Stimulated activated effector memory CD8-positive, alpha-beta T cell treated with anti-CD3 and anti-CD28 coated beads, Interleukin-12 subunit alpha, Interleukin-12 subunit beta, amount 100 ng/mL, for 72 hours (primary cell): Measurements from ENCODE around the gene SORBS2.

Experiments used
- ATAC-seq: fragments of 150-1000 bp; cut with Tn5 transposase; 2 replicates; pipeline ENCODE4 v1.10.0; 2021
- DNase-seq, 2 donors: peaks; one replicate each; pipeline ENCODE4 v3.0.0; 2021 to 2022; ENCODE audit warnings: low spot score in 2 of 2
- H3K27ac Mint-ChIP-seq: one replicate; pipeline ENCODE4 v1.8.0; 2022; ENCODE audit warnings: mild to moderate bottlenecking, mixed read lengths
- H3K36me3 Mint-ChIP-seq: one replicate; pipeline ENCODE4 v1.8.0; 2022; ENCODE audit warnings: mild to moderate bottlenecking, mixed read lengths
- H3K4me1 Mint-ChIP-seq: one replicate; pipeline ENCODE4 v1.8.0; 2022; ENCODE audit warnings: mixed read lengths
- H3K4me3 Mint-ChIP-seq: one replicate; pipeline ENCODE4 v1.8.0; 2022; ENCODE audit warnings: mild to moderate bottlenecking, mixed read lengths
- H3K9me3 Mint-ChIP-seq: one replicate; pipeline ENCODE4 v1.8.0; 2022; ENCODE audit warnings: mixed read lengths

The SORBS2 gene

GRCh38 chr4:185838514-185839193 is 26.7 kb upstream of the SORBS2 start:
- H3K4me1 Mint-ChIP-seq = no peaks in the 10 kb centered on the region
- DNase-seq (no peak), ATAC-seq (no peak)
- H3K9me3 Mint-ChIP-seq = no peaks in the 10 kb centered on the region
- no peaks in the 10 kb centered on the region for H3K36me3 Mint-ChIP-seq
- H3K27ac Mint-ChIP-seq = no peak overlapping the region
- H3K4me3 Mint-ChIP-seq = no peak overlapping the region

- ATAC-seq (no peak), DNase-seq (no peak)
- Mint-ChIP-seq H3K27ac (no peak overlapping the region), H3K9me3 (no peaks in the 10 kb centered on the region), H3K4me1 (no peaks in the 10 kb centered on the region), H3K36me3 (no peaks in the 10 kb centered on the region), H3K4me3 (no peak overlapping the region)
Measured at GRCh38 chr4:185838104-185838452, 26.1 kb upstream of the SORBS2 start.

- no peak for ATAC-seq
- Mint-ChIP-seq H3K4me3 (no peak overlapping the region), H3K4me1 (no peaks in the 10 kb centered on the region), H3K9me3 (no peaks in the 10 kb centered on the region), H3K36me3 (no peaks in the 10 kb centered on the region), H3K27ac (no peak overlapping the region)
- DNase-seq = no peak
Measured at GRCh38 chr4:185837415-185838103, 25.6 kb upstream of the SORBS2 start.

DNA sequence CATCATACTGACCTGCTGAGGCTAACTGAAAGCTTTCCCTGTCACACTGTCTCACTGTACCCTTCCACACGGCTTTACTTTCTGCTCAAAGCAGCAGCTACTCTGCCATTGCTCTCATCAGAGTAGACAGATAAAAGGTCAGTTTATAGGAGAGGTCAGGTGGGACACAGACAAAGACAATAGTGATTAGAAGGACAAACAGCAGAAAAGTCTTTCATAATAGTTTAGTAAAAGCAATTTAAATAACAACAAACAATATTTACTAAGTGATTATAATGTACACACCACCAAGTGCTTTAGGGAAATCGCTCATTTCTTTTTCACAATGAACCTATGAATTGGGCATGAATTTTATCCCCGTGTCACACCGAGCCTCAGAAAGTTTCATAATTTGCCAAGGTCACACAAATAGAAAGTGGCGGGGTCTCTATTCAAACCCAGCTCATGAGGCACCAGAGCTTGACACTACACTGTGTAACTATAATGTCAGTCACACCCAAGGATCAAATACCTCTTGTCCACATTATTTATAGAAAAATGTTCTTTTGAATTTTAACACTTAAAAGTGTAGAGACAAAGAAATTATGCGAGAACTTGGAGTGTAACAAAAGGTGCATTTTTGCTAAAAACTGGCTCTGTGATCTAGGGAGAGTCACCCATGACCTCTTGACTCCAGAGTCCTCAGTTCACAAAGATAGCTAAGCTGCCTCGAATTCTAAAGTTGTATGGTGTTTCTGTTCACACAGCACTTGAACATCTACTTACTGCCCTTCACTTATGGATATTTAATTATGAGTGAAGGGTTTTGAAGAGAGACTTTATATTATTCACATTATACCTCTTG is 24.5 kb upstream of the SORBS2 start:
- ATAC-seq (no peak), DNase-seq (no peak)
- no peaks in the 10 kb centered on the region for H3K36me3 Mint-ChIP-seq
- H3K4me3 Mint-ChIP-seq = no peak overlapping the region
- H3K9me3 Mint-ChIP-seq = no peaks in the 10 kb centered on the region
- no peak overlapping the region for H3K27ac Mint-ChIP-seq
- no peaks in the 10 kb centered on the region for H3K4me1 Mint-ChIP-seq

- Mint-ChIP-seq H3K9me3 (no peaks in the 10 kb centered on the region), H3K4me3 (no peak overlapping the region), H3K27ac (no peak overlapping the region), H3K36me3 (no peaks in the 10 kb centered on the region), H3K4me1 (no peaks in the 10 kb centered on the region)
- ATAC-seq (no peak), DNase-seq (no peak)
Measured at GRCh38 chr4:185835814-185836213, 23.8 kb upstream of the SORBS2 start.

GRCh38 chr4:185835336-185835735 is 23.3 kb upstream of the SORBS2 start:
- no peaks in the 10 kb centered on the region for H3K36me3 Mint-ChIP-seq

DNA sequence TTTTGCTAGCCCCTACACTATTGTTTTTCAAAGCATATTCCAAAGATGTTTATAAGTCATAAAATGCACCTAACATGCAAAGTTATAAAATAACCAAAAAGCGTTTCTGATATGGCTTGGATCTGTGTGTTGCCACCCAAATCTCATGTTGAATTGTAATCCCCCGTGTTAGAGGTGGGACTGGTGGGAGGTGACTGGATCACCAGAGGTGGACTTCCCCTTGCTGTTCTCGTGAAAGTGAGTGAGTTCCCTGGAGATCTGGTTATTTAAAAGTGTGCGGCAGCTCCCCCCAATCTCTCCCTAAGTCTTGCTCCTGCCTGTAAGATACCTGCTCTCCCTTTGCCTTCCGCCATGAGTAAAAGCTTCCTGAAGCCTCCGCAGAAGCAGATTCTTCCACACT is 22.8 kb upstream of the SORBS2 start:
- Mint-ChIP-seq H3K4me3 (no peak overlapping the region), H3K4me1 (no peaks in the 10 kb centered on the region), H3K27ac (no peak overlapping the region), H3K36me3 (no peaks in the 10 kb centered on the region), H3K9me3 (no peaks in the 10 kb centered on the region)
- no peak for ATAC-seq
- no peak for DNase-seq

More at GRCh38 chr4:185835336-185835735, 23.3 kb upstream of the SORBS2 start:
- no peaks in the 10 kb centered on the region for H3K9me3 Mint-ChIP-seq
- H3K27ac Mint-ChIP-seq = no peak overlapping the region
- no peak overlapping the region for H3K4me3 Mint-ChIP-seq
- ATAC-seq (no peak), DNase-seq (no peak)
- H3K4me1 Mint-ChIP-seq = no peaks in the 10 kb centered on the region

DNA sequence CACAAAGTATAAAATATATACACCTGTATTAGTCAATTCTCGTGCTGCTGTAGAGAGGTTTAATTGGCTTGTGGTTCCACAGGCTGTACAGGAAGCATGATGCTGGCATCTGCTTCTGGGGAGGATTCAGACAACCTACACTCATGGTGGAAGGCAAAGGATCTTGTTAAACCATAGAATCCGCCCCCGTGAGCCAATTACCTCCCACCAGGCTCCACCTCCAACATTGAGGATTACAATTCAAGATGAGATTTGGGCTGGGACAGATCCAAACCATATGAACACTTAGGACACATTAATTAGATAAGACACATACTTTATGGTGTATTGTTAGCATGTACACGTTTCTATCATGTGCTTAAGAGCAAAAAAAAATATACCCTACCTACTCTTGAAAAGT is 22.1 kb upstream of the SORBS2 start:
- Mint-ChIP-seq H3K27ac (no peak overlapping the region), H3K4me3 (no peak overlapping the region), H3K9me3 (no peaks in the 10 kb centered on the region), H3K36me3 (no peaks in the 10 kb centered on the region), H3K4me1 (no peaks in the 10 kb centered on the region)
- ATAC-seq = no peak
- DNase-seq = no peak

GRCh38 chr4:185833055-185833598 is 21.1 kb upstream of the SORBS2 start:
- H3K4me1 Mint-ChIP-seq = no peaks in the 10 kb centered on the region
- H3K27ac Mint-ChIP-seq = no peak overlapping the region
- ATAC-seq (no peak), DNase-seq (no peak)
- H3K4me3 Mint-ChIP-seq = no peak overlapping the region
- no peaks in the 10 kb centered on the region for H3K36me3 Mint-ChIP-seq
- H3K9me3 Mint-ChIP-seq = no peaks in the 10 kb centered on the region

DNA sequence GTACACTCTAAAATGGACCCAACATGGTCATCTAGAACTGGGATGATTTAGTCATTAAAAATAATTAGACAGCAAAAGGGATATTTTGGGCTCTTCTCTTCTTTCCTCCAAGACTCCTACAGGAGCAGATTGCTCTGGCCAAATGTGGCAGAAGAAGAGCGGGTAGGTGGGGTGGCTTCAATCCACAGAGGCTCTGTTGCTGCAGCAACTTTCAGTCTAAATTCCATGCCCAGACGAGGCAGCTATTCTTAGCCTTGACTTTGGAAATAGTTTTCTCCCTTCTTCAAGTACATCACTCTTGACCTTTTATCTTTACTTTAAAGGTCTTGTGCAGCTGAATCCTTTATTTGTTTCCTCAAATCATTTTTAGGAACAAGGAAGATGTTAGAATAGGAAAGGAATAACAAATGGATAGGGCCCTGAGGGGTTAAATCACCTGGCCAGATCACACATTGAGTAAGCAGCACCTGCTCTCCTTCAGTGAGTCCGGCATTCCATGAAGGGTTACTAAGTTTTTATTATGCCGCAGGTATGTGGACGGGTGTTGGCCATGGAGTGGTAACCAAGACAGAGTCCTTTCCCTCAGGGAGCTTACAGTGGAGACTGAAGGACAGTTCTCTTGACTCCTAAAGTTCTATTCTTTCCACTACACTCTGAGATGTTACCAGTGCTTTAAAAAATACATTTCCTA is 19.3 kb upstream of the SORBS2 start:
- no peak overlapping the region for H3K4me3 Mint-ChIP-seq
- no peak overlapping the region for H3K27ac Mint-ChIP-seq
- no peaks in the 10 kb centered on the region for H3K9me3 Mint-ChIP-seq
- H3K36me3 Mint-ChIP-seq = no peaks in the 10 kb centered on the region
- ATAC-seq (no peak), DNase-seq (no peak)
- no peaks in the 10 kb centered on the region for H3K4me1 Mint-ChIP-seq

- Mint-ChIP-seq H3K36me3 (no peaks in the 10 kb centered on the region), H3K9me3 (no peaks in the 10 kb centered on the region), H3K4me3 (no peak overlapping the region), H3K4me1 (no peaks in the 10 kb centered on the region), H3K27ac (no peak overlapping the region)
- ATAC-seq = no peak
- no peak for DNase-seq
Measured at GRCh38 chr4:185830263-185830994, 18.4 kb upstream of the SORBS2 start.

DNA sequence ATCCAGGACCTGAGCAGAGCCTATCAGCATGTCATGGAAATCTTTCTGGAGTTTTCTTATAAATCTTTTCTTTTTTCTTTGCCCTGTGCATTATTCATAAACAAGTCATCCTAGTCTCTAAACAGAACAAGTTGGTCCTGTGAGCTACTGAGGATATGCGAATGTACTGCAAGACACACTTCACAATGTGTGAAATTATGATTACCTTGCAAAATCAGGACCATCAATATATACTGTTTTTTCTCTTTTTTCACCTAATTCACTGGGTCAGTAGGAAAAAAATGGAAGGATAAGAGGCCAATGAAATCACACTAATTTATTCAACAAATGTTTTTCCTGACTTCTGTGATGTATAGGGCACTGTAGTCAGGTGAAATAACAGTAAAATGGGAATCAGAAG is 14.4 kb upstream of the SORBS2 start:
- DNase-seq (no peak), ATAC-seq (no peak)
- Mint-ChIP-seq H3K4me3 (no peak overlapping the region), H3K9me3 (no peaks in the 10 kb centered on the region), H3K27ac (no peak overlapping the region), H3K36me3 (no peaks in the 10 kb centered on the region), H3K4me1 (no peaks in the 10 kb centered on the region)

DNA sequence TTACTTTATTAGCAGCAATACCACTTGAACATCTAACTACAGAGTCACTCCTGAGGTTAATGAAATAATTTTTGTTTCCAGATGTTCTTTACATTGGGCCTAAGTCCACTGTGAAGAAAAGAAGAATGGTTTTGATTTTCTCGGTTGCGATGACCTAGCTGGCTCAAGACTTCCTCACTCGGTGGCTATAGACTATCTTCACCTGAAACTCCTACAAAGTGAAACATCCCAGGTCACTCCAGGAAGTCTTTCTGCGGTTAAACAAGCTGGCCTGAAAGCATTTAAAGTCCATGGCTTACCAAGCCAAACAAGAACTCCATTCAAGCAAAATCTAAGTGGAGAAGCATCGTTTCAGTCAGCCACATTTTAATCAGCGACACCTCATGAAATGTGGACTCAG is 13.7 kb upstream of the SORBS2 start:
- Mint-ChIP-seq H3K9me3 (no peaks in the 10 kb centered on the region), H3K4me1 (no peaks in the 10 kb centered on the region), H3K4me3 (no peak overlapping the region), H3K36me3 (no peaks in the 10 kb centered on the region), H3K27ac (no peak overlapping the region)
- no peak for ATAC-seq
- no peak for DNase-seq

GRCh38 chr4:185822791-185823190 is 10.8 kb upstream of the SORBS2 start:
- no peaks in the 10 kb centered on the region for H3K9me3 Mint-ChIP-seq
- H3K27ac Mint-ChIP-seq = no peak overlapping the region
- ATAC-seq = no peak
- H3K4me3 Mint-ChIP-seq = no peak overlapping the region
- H3K4me1 Mint-ChIP-seq = no peaks in the 10 kb centered on the region
- no peaks in the 10 kb centered on the region for H3K36me3 Mint-ChIP-seq
- no peak for DNase-seq

- ATAC-seq (no peak), DNase-seq (no peak)
- no peak overlapping the region for H3K4me3 Mint-ChIP-seq
- H3K36me3 Mint-ChIP-seq = no peaks in the 10 kb centered on the region
- no peak overlapping the region for H3K27ac Mint-ChIP-seq
- no peaks in the 10 kb centered on the region for H3K9me3 Mint-ChIP-seq
- H3K4me1 Mint-ChIP-seq = no peaks in the 10 kb centered on the region
Measured at GRCh38 chr4:185821029-185821419, 9.0 kb upstream of the SORBS2 start.
